IMR-90 (cell line): ENCODE results near the gene RUNX1. TPM values are rescaled to one million over a fixed set of nuclear protein-coding genes. Genes with fewer than 3 reads are reported as not detected.
"Not testable (repeated sequence)": the region's sequence is repeated elsewhere in the genome, so short reads cannot be mapped to it uniquely, and the experiment has no call there.

Source experiments
- ATAC-seq: fragments of 200-7000 bp; cut with Tn5 transposase; 2 replicates; pipeline ENCODE4 v1.9.1; 2020; ENCODE audit warnings: low read depth, mild to moderate bottlenecking, moderate library complexity
- BruUV-seq: library from RNA; stranded (reverse); fragments of 400-500 nt; replicated peaks from 2 replicates; lab custom pipeline; 2021; lab: Mats Ljungman, UMichigan
- CTCF ChIA-PET: fragments of 300-600 bp; formaldehyde crosslinking; extraction: SDS; loops from one replicate; lab custom pipeline; 2021; ENCODE audit warnings: antibody characterized with exemption; lab: Yijun Ruan, JAX
- POLR2A ChIA-PET: fragments of 300-600 bp; sonication (Branson Sonifier 250); formaldehyde crosslinking; loops from one replicate; lab custom pipeline; 2022; ENCODE audit warnings: antibody characterized with exemption; ENCODE audit not compliant: unreplicated experiment; lab: Charles Lee
- DNase-seq: peaks from one replicate; pipeline ENCODE4 v3.0.0; 2013
- H2AFZ ChIP-seq: replicated peaks from 2 replicates; pipeline ENCODE3; 2013; ENCODE audit warnings: low read length, mild to moderate bottlenecking; ENCODE audit not compliant: poor library complexity
- H2AK5ac ChIP-seq: 2 replicates; pipeline ENCODE4 v1.6.1; 2013; ENCODE audit warnings: low read depth, low read length, inconsistent platforms
- H2AK9ac ChIP-seq: replicated peaks from 2 replicates; pipeline ENCODE3; 2013; ENCODE audit warnings: mild to moderate bottlenecking, low read depth, low read length, moderate library complexity; ENCODE audit not compliant: poor library complexity
- H2BK120ac ChIP-seq: 2 replicates; pipeline ENCODE4 v1.6.1; 2013; ENCODE audit warnings: low read depth, low read length, inconsistent platforms
- H2BK15ac ChIP-seq: 3 replicates; pipeline ENCODE4 v1.6.1; 2013; ENCODE audit warnings: low read depth, low read length, inconsistent platforms
- H2BK20ac ChIP-seq: 2 replicates; pipeline ENCODE4 v1.6.1; 2013; ENCODE audit warnings: low read depth, mild to moderate bottlenecking, inconsistent platforms, low read length, moderate library complexity
- H2BK5ac ChIP-seq: 2 replicates; pipeline ENCODE4 v1.6.1; 2013; ENCODE audit warnings: mild to moderate bottlenecking, low read depth, low read length, inconsistent platforms; ENCODE audit not compliant: poor library complexity, severe bottlenecking
- H3K14ac ChIP-seq: replicated peaks from 2 replicates; pipeline ENCODE4 v1.6.1; 2013; ENCODE audit warnings: low read depth, low read length, inconsistent platforms
- H3K18ac ChIP-seq: 2 replicates; pipeline ENCODE4 v1.6.1; 2013; ENCODE audit warnings: low read depth, low read length, control low read depth
- H3K23ac ChIP-seq: 2 replicates; pipeline ENCODE4 v1.6.1; 2013; ENCODE audit warnings: low read depth, low read length, inconsistent platforms
- H3K27ac ChIP-seq: 2 replicates; pipeline ENCODE4 v1.5.1; 2013; ENCODE audit warnings: mild to moderate bottlenecking, control low read depth, low read length; ENCODE audit not compliant: insufficient read depth
- H3K27me3 ChIP-seq: 2 replicates; pipeline ENCODE4 v1.6.1; 2013; ENCODE audit warnings: low read length; ENCODE audit not compliant: control insufficient read depth, insufficient read depth
- H3K36me3 ChIP-seq: 2 replicates; pipeline ENCODE4 v1.6.1; 2013; ENCODE audit warnings: low read length, mixed read lengths; ENCODE audit not compliant: control insufficient read depth, insufficient read depth
- H3K4ac ChIP-seq: 2 replicates; pipeline ENCODE4 v1.6.1; 2013; ENCODE audit warnings: low read depth, low read length, inconsistent platforms
- H3K4me1 ChIP-seq: 2 replicates; pipeline ENCODE4 v1.6.1; 2013; ENCODE audit warnings: low read length, mixed read lengths; ENCODE audit not compliant: control insufficient read depth, insufficient read depth
- H3K4me2 ChIP-seq: 2 replicates; pipeline ENCODE4 v1.6.1; 2013; ENCODE audit warnings: low read depth, mild to moderate bottlenecking, control low read depth, low read length, moderate library complexity
- H3K4me3 ChIP-seq: 2 replicates; pipeline ENCODE4 v1.5.1; 2013; ENCODE audit warnings: low read depth, mild to moderate bottlenecking, control low read depth, low read length, moderate library complexity; ENCODE audit not compliant: insufficient read depth
- H3K56ac ChIP-seq: 2 replicates; pipeline ENCODE4 v1.6.1; 2013; ENCODE audit warnings: low read length, inconsistent platforms; ENCODE audit not compliant: insufficient read depth; ENCODE audit errors: extremely low read depth
- H3K79me1 ChIP-seq, 2 experiments: 2 replicates each; pipeline ENCODE4 v1.6.1; 2013; ENCODE audit warnings: low read length in 2 of 2, inconsistent platforms in 1 of 2, low read depth in 1 of 2
- H3K9ac ChIP-seq: 2 replicates; pipeline ENCODE4 v1.6.1; 2013; ENCODE audit warnings: low read depth, low read length, control low read depth
- H3K9me1 ChIP-seq: 2 replicates; pipeline ENCODE4 v1.6.1; 2013; ENCODE audit warnings: low read length, inconsistent platforms; ENCODE audit not compliant: insufficient read depth
- H3K9me3 ChIP-seq: 2 replicates; pipeline ENCODE4 v1.6.1; 2013; ENCODE audit warnings: low read length; ENCODE audit not compliant: control insufficient read depth, insufficient read depth
- H4K20me1 ChIP-seq: 2 replicates; pipeline ENCODE4 v1.6.1; 2013; ENCODE audit warnings: low read length, inconsistent platforms; ENCODE audit not compliant: insufficient read depth
- H4K5ac ChIP-seq: 2 replicates; pipeline ENCODE4 v1.6.1; 2013; ENCODE audit warnings: mild to moderate bottlenecking, low read depth, low read length, control low read depth
- H4K8ac ChIP-seq, 2 experiments: 2 replicates each; pipeline ENCODE4 v1.6.1; 2013; ENCODE audit warnings: low read depth in 2 of 2, low read length in 2 of 2, control low read depth in 1 of 2, inconsistent platforms in 1 of 2
- H4K91ac ChIP-seq: 2 replicates; pipeline ENCODE4 v1.6.1; 2013; ENCODE audit warnings: low read depth, low read length, inconsistent platforms; ENCODE audit not compliant: insufficient read depth
- BHLHE40 ChIP-seq: fragments of 150-350 bp; IDR thresholded peaks from 2 replicates; pipeline ENCODE4 v1.6.1; 2016; ENCODE audit warnings: mild to moderate bottlenecking, low read depth, low read length
- CEBPB ChIP-seq: IDR thresholded peaks from 2 replicates; pipeline ENCODE4 v1.6.1; 2012; ENCODE audit warnings: low read depth, low read length, improper control_type of control experiment
- MXI1 ChIP-seq: IDR thresholded peaks from 2 replicates; pipeline ENCODE4 v1.6.1; 2012; ENCODE audit warnings: low read depth, mild to moderate bottlenecking, low read length, moderate library complexity, borderline replicate concordance
- POLR2A ChIP-seq: IDR thresholded peaks from 2 replicates; pipeline ENCODE4 v1.6.1; 2012; ENCODE audit warnings: mild to moderate bottlenecking, low read depth, low read length
- WGBS, 2 experiments: methylation state at CpG; one replicate each; pipeline versions ENCODE4 v1.1.5 to v1.1.7; 2013; ENCODE audit warnings: missing lambda C conversion rate in 2 of 2; ENCODE audit not compliant: insufficient read length in 1 of 2; ENCODE audit errors: extremely low coverage in 2 of 2; 5-methylcytosine and 5-hydroxymethylcytosine counted together
- dilution Hi-C: fragments of 300-500 bp; cut with HindIII; formaldehyde crosslinking; loops from one replicate; pipeline ENCODE4 v1.14.3; 2018; ENCODE audit warnings: low sequenced_read_pairs; ENCODE audit not compliant: unreplicated experiment
- in situ Hi-C: fragments of 300-500 bp; cut with MboI; formaldehyde crosslinking; loops from 3 replicates; pipeline ENCODE4 v1.14.3; 2019; ENCODE audit warnings: low sequenced_read_pairs, inconsistent platforms, mixed read lengths
- intact Hi-C: fragments of 100-400 bp; cut with micrococcal nuclease; formaldehyde crosslinking; loops from 2 replicates; pipeline ENCODE4 v1.10.0; 2022
- polyA plus RNA-seq, 3 experiments: library from polyadenylated mRNA; depleted of rRNA; stranded (reverse); fragments of >200 nt; gene quantifications; 2 replicates each; pipeline ENCODE4 v1.2.3, GENCODE V29; 2012; ENCODE audit warnings: low replicate concordance in 1 of 3
- total RNA-seq: library from RNA; depleted of rRNA; stranded (reverse); fragments of >200 nt; gene quantifications from 2 replicates; pipeline ENCODE4 v1.2.3, GENCODE V29; 2012

The RUNX1 gene
- total and polyA plus RNA-seq, 2 of the 4 experiments (the other 2 are of a cell fraction): 34.5 to 56.5 TPM

DNA sequence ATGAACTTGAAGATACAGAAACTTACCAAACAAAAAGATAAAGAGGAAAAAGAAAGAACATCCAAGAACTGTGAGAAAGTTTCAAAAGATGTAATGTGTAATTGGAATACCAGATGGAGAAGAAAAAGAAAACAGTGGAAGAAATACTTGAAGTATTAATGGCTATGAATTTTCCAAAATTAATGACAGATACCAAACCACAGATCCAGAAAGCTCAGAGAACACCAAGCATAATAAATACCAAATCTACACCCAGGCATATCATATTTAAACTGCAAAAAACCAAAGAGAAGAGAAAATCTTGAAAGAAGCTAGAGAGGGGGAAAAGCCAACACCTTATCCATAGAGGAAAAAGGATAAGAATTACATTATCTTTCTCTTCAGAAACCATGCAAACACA lies 243.9 kb downstream of the RUNX1 start:
- no peak overlapping the region for H4K91ac ChIP-seq
- H2BK15ac ChIP-seq: no peak overlapping the region
- no peak overlapping the region for H3K27ac ChIP-seq
- H2AK9ac ChIP-seq: no peak overlapping the region
- POLR2A ChIA-PET: no interaction called here
- no peak for TF ChIP-seq POLR2A
- no peak for TF ChIP-seq CEBPB
- TF ChIP-seq BHLHE40: no peak
- no peak for TF ChIP-seq MXI1
- H3K36me3 ChIP-seq: peaks cover 20% of the 10 kb centered on the region
- H3K18ac ChIP-seq: no peak overlapping the region
- H2AFZ ChIP-seq: no peak overlapping the region
- H3K4me2 ChIP-seq: no peak overlapping the region
- no peak overlapping the region for H3K56ac ChIP-seq
- H4K8ac ChIP-seq: no peak overlapping the region; a peak in 1 of 4 replicates
- CTCF ChIA-PET: no interaction called here
- no peaks in the 10 kb centered on the region for H3K9me3 ChIP-seq
- H3K4ac ChIP-seq: no peak overlapping the region
- no peak overlapping the region for H2BK120ac ChIP-seq
- no TSS peak for BruUV-seq
- in situ Hi-C loops: no loop called here
- H3K9ac ChIP-seq: no peak overlapping the region
- ATAC-seq (no peak), DNase-seq (no peak)
- no peaks in the 10 kb centered on the region for H3K27me3 ChIP-seq
- H3K79me1 ChIP-seq: peaks cover 32 to 73% of the 10 kb centered on the region in 2 experiments
- no peak overlapping the region for H3K14ac ChIP-seq
- H3K23ac ChIP-seq: no peak overlapping the region
- H2BK20ac ChIP-seq: no peak overlapping the region
- no peak overlapping the region for H2BK5ac ChIP-seq
- no peak overlapping the region for H4K5ac ChIP-seq
- H3K4me3 ChIP-seq: no peak overlapping the region
- dilution Hi-C loops: no loop called here
- H3K9me1 ChIP-seq: peaks cover 15% of the 10 kb centered on the region
- intact Hi-C loops: loop anchor here (5.0 kb wide), 2 partner anchors 62 to 402 kb away; no protein-coding TSS in a partner anchor
- no peak overlapping the region for H2AK5ac ChIP-seq
- H3K4me1 ChIP-seq: peaks cover 29% of the 10 kb centered on the region
- peaks cover 43% of the 10 kb centered on the region; the same call in 1 of the 2 replicates for H4K20me1 ChIP-seq

DNA sequence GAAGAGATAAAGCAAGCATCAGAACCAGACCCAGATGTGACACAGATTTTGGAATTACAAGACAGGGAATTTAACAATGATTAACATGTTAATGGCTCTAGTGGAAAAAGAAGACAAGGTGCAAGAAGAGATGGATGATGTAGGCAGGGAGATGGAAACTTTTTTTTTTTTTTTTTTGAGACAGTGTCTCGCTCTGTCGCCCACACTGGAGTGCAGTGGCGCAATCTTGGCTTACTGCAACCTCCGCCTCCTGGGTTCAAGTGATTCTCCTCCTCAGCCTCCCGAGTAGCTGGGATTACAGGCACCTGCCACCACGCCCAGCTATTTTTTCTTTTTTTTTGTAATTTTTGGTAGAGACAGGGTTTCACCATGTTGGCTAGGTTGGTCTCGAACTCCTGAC lies 244.5 kb downstream of the RUNX1 start:
- ATAC-seq, H3K9ac ChIP-seq, H3K4ac ChIP-seq, H4K8ac ChIP-seq, H3K4me3 ChIP-seq, in situ Hi-C loops, POLR2A ChIA-PET, H3K14ac ChIP-seq, H3K18ac ChIP-seq, dilution Hi-C loops, H2BK5ac ChIP-seq, DNase-seq, H2BK15ac ChIP-seq, H2AFZ ChIP-seq, H3K23ac ChIP-seq, H4K5ac ChIP-seq, H3K56ac ChIP-seq, BruUV-seq, H2AK5ac ChIP-seq, H3K9me3 ChIP-seq, H4K91ac ChIP-seq, H3K4me2 ChIP-seq, H2BK120ac ChIP-seq, CTCF ChIA-PET, H2AK9ac ChIP-seq, H3K27ac ChIP-seq, H2BK20ac ChIP-seq, H3K27me3 ChIP-seq: not testable (repeated sequence)
- H3K79me1 ChIP-seq: peaks cover 33 to 73% of the 10 kb centered on the region in 2 experiments
- H3K36me3 ChIP-seq: peaks cover 20% of the 10 kb centered on the region
- peaks cover 25% of the 10 kb centered on the region for H3K4me1 ChIP-seq
- peaks cover 11% of the 10 kb centered on the region for H3K9me1 ChIP-seq
- WGBS, 2 experiments: no CpG with 5 or more reads among the region's 7 CpGs
- peaks cover 40% of the 10 kb centered on the region; the same call in 1 of the 2 replicates for H4K20me1 ChIP-seq
- intact Hi-C loops: loop anchor here (5.0 kb wide), 2 partner anchors 83 to 102 kb away; no protein-coding TSS in a partner anchor
